ENCODE measurements around the gene MYO3B. TPM values are rescaled to one million over a fixed set of nuclear protein-coding genes. Genes with fewer than 3 reads are reported as not detected.

Gene MYO3B
- total RNA-seq, 1 donor from 2014 or later, result not detected

GRCh38 chr2:170142502-170142901, 35.4 kb upstream of the MYO3B start:
- H3K4me3 Mint-ChIP-seq (ENCODE audit: low read depth), result no peak overlapping the region
- no peaks in the 10 kb centered on the region for H3K9me3 Mint-ChIP-seq (ENCODE audit: low read depth)
- peaks cover 3% of the 10 kb centered on the region for H3K4me1 Mint-ChIP-seq (ENCODE audit: low read depth)
- H3K36me3 Mint-ChIP-seq (ENCODE audit: insufficient read depth), result no peaks in the 10 kb centered on the region
- peaks cover 41% of the 10 kb centered on the region for H3K27me3 Mint-ChIP-seq
- no peak for DNase-seq (ENCODE audit: low spot score, unreplicated experiment)
- TF ChIP-seq CTCF (IDR thresholded peaks at IDR 0.05; ENCODE audit: unreplicated experiment), result no peak
- no peak overlapping the region for H3K27ac Mint-ChIP-seq

- H3K4me3 Mint-ChIP-seq (ENCODE audit: low read depth), result no peak overlapping the region
- no peaks in the 10 kb centered on the region for H3K36me3 Mint-ChIP-seq (ENCODE audit: insufficient read depth)
- H3K27me3 Mint-ChIP-seq, result peaks cover 41% of the 10 kb centered on the region
- TF ChIP-seq CTCF (IDR thresholded peaks at IDR 0.05; ENCODE audit: unreplicated experiment), result no peak
- H3K27ac Mint-ChIP-seq, result no peak overlapping the region
- H3K9me3 Mint-ChIP-seq (ENCODE audit: low read depth), result no peaks in the 10 kb centered on the region
- peaks cover 3% of the 10 kb centered on the region for H3K4me1 Mint-ChIP-seq (ENCODE audit: low read depth)
- no peak for DNase-seq (ENCODE audit: low spot score, unreplicated experiment)
These were observed 34.8 kb upstream of the MYO3B start for GRCh38 chr2:170143045-170143717.

GRCh38 chr2:170144761-170145160, 33.2 kb upstream of the MYO3B start:
- H3K4me3 Mint-ChIP-seq (ENCODE audit: low read depth), result no peak overlapping the region
- H3K9me3 Mint-ChIP-seq (ENCODE audit: low read depth), result no peaks in the 10 kb centered on the region
- H3K27ac Mint-ChIP-seq, result no peak overlapping the region
- H3K4me1 Mint-ChIP-seq (ENCODE audit: low read depth), result peaks cover 3% of the 10 kb centered on the region
- no peak for TF ChIP-seq CTCF (IDR thresholded peaks at IDR 0.05; ENCODE audit: unreplicated experiment)
- DNase-seq (ENCODE audit: low spot score, unreplicated experiment), result no peak
- peaks cover 30% of the 10 kb centered on the region for H3K27me3 Mint-ChIP-seq
- H3K36me3 Mint-ChIP-seq (ENCODE audit: insufficient read depth), result no peaks in the 10 kb centered on the region

- Mint-ChIP-seq H3K9me3 (ENCODE audit: low read depth) (no peaks in the 10 kb centered on the region), H3K27me3 (peaks cover 27% of the 10 kb centered on the region), H3K36me3 (ENCODE audit: insufficient read depth) (no peaks in the 10 kb centered on the region), H3K4me3 (ENCODE audit: low read depth) (no peak overlapping the region), H3K4me1 (ENCODE audit: low read depth) (peaks cover 3% of the 10 kb centered on the region), H3K27ac (no peak overlapping the region)
- TF ChIP-seq CTCF (IDR thresholded peaks at IDR 0.05; ENCODE audit: unreplicated experiment), result no peak
- DNase-seq (ENCODE audit: low spot score, unreplicated experiment), result no peak
These were observed 32.8 kb upstream of the MYO3B start for GRCh38 chr2:170145191-170145590.

GRCh38 chr2:170145675-170146432, 32.1 kb upstream of the MYO3B start:
- Mint-ChIP-seq H3K9me3 (ENCODE audit: low read depth) (no peaks in the 10 kb centered on the region), H3K36me3 (ENCODE audit: insufficient read depth) (no peaks in the 10 kb centered on the region), H3K27ac (no peak overlapping the region), H3K27me3 (peaks cover 22% of the 10 kb centered on the region), H3K4me3 (ENCODE audit: low read depth) (no peak overlapping the region), H3K4me1 (ENCODE audit: low read depth) (peaks cover 3% of the 10 kb centered on the region)
- TF ChIP-seq CTCF (IDR thresholded peaks at IDR 0.05; ENCODE audit: unreplicated experiment), result no peak
- DNase-seq (ENCODE audit: low spot score, unreplicated experiment), result no peak

Measured in progenitor cell of endocrine pancreas (in vitro differentiated cells).